Osteoblast (primary cell): ENCODE measurements around the gene SCOC. TPM values are rescaled to one million over a fixed set of nuclear protein-coding genes. Genes with fewer than 3 reads are reported as not detected.

Experiments
- DNase-seq: peaks from one replicate; pipeline ENCODE4 v3.0.0; 2011; ENCODE audit warnings: low spot score, mixed read lengths; ENCODE audit not compliant: insufficient read length; ENCODE audit errors: missing footprints
- H2AFZ ChIP-seq: 2 replicates; pipeline ENCODE4 v1.6.0; 2011; ENCODE audit warnings: mild to moderate bottlenecking, low read length
- H3K27ac ChIP-seq: 2 replicates; pipeline ENCODE4 v1.5.1; 2011; ENCODE audit warnings: mild to moderate bottlenecking, low read depth, low read length, moderate library complexity
- H3K27me3 ChIP-seq: 2 replicates; pipeline ENCODE4 v1.6.0; 2012; ENCODE audit warnings: mild to moderate bottlenecking, control low read depth, inconsistent platforms, low read length, moderate library complexity; ENCODE audit not compliant: insufficient read depth
- H3K36me3 ChIP-seq: 2 replicates; pipeline ENCODE4 v1.5.1; 2011; ENCODE audit warnings: mild to moderate bottlenecking, low read length, control low read depth, moderate library complexity; ENCODE audit not compliant: insufficient read depth
- H3K4me1 ChIP-seq: 2 replicates; pipeline ENCODE4 v1.5.1; 2011; ENCODE audit warnings: mild to moderate bottlenecking, low read length, control low read depth, moderate library complexity; ENCODE audit not compliant: insufficient read depth
- H3K4me2 ChIP-seq: 2 replicates; pipeline ENCODE4 v1.6.0; 2011; ENCODE audit warnings: mild to moderate bottlenecking, low read length; ENCODE audit not compliant: insufficient read depth
- H3K4me3 ChIP-seq: fragments of 200-600 bp; sonication (generic); 3 replicates; pipeline ENCODE4 v1.5.1; 2012; ENCODE audit warnings: mild to moderate bottlenecking, low read length, inconsistent platforms; ENCODE audit not compliant: insufficient read depth
- H3K79me2 ChIP-seq: 2 replicates; pipeline ENCODE4 v1.6.0; 2012; ENCODE audit warnings: mild to moderate bottlenecking, low read length, control low read depth, inconsistent platforms; ENCODE audit not compliant: insufficient read depth
- H3K9me3 ChIP-seq: 2 replicates; pipeline ENCODE4 v1.5.1; 2011; ENCODE audit warnings: low read depth, low read length, control low read depth
- H4K20me1 ChIP-seq: 2 replicates; pipeline ENCODE4 v1.6.0; 2012; ENCODE audit warnings: mild to moderate bottlenecking, low read length, control low read depth; ENCODE audit not compliant: insufficient read depth
- CTCF ChIP-seq: IDR thresholded peaks from 2 replicates; pipeline ENCODE4 v1.5.1; 2011; ENCODE audit warnings: mild to moderate bottlenecking, low read depth, low read length, moderate library complexity; ENCODE audit errors: extremely low read depth
- total RNA-seq: library from RNA; depleted of rRNA; stranded (reverse); fragments of >200 nt; gene quantifications from 2 replicates; pipeline ENCODE4 v1.2.3, GENCODE V29; 2012

SCOC gene
- total RNA-seq, 1 donor = 57.9 TPM

GRCh38 chr4:140331876-140332275 is 41.6 kb upstream of the SCOC start:
- H3K27me3 ChIP-seq = peaks cover 13% of the 10 kb centered on the region
- H3K27ac ChIP-seq = no peak overlapping the region
- no peak overlapping the region for H2AFZ ChIP-seq
- no peaks in the 10 kb centered on the region for H3K9me3 ChIP-seq
- TF ChIP-seq CTCF = no peak
- no peak overlapping the region for H3K4me3 ChIP-seq
- no peak for DNase-seq
- no peaks in the 10 kb centered on the region for H3K79me2 ChIP-seq
- no peak overlapping the region for H3K4me2 ChIP-seq
- no peaks in the 10 kb centered on the region for H4K20me1 ChIP-seq
- H3K4me1 ChIP-seq = no peaks in the 10 kb centered on the region
- H3K36me3 ChIP-seq = no peaks in the 10 kb centered on the region

GRCh38 chr4:140332734-140333133 is 40.7 kb upstream of the SCOC start:
- peaks cover 10% of the 10 kb centered on the region for H3K27me3 ChIP-seq
- no peak for DNase-seq
- TF ChIP-seq CTCF = no peak
- H2AFZ ChIP-seq = no peak overlapping the region
- no peaks in the 10 kb centered on the region for H4K20me1 ChIP-seq
- H3K36me3 ChIP-seq = no peaks in the 10 kb centered on the region
- no peak overlapping the region for H3K4me3 ChIP-seq
- no peaks in the 10 kb centered on the region for H3K9me3 ChIP-seq
- H3K4me2 ChIP-seq = no peak overlapping the region
- H3K79me2 ChIP-seq = no peaks in the 10 kb centered on the region
- no peaks in the 10 kb centered on the region for H3K4me1 ChIP-seq
- no peak overlapping the region for H3K27ac ChIP-seq

- H3K9me3 ChIP-seq = no peaks in the 10 kb centered on the region
- no peak for DNase-seq
- H3K27me3 ChIP-seq = peaks cover 2% of the 10 kb centered on the region
- no peak overlapping the region for H2AFZ ChIP-seq
- H4K20me1 ChIP-seq = no peaks in the 10 kb centered on the region
- no peaks in the 10 kb centered on the region for H3K79me2 ChIP-seq
- no peak overlapping the region for H3K27ac ChIP-seq
- H3K4me2 ChIP-seq = no peak overlapping the region
- TF ChIP-seq CTCF = no peak
- H3K4me1 ChIP-seq = no peaks in the 10 kb centered on the region
- H3K4me3 ChIP-seq = no peak overlapping the region
- no peaks in the 10 kb centered on the region for H3K36me3 ChIP-seq
Measured at GRCh38 chr4:140333523-140333922, 39.9 kb upstream of the SCOC start.

GRCh38 chr4:140335076-140335475 is 38.4 kb upstream of the SCOC start:
- Histone ChIP-seq H4K20me1 (no peaks in the 10 kb centered on the region), H3K36me3 (no peaks in the 10 kb centered on the region), H3K79me2 (no peaks in the 10 kb centered on the region), H3K4me3 (no peak overlapping the region), H3K27me3 (no peaks in the 10 kb centered on the region), H3K4me1 (no peaks in the 10 kb centered on the region), H3K27ac (no peak overlapping the region), H2AFZ (no peak overlapping the region), H3K9me3 (no peaks in the 10 kb centered on the region), H3K4me2 (no peak overlapping the region)
- no peak for DNase-seq
- no peak for TF ChIP-seq CTCF
